Cardiac muscle cell (in vitro differentiated cells and primary cell): ENCODE data around the gene CRYBB1. TPM values are rescaled to one million over a fixed set of nuclear protein-coding genes. Genes with fewer than 3 reads are reported as not detected.

Source experiments
- DNase-seq, 2 donors: peaks; one replicate each; pipeline versions ENCODE4 v3.0.0 to v3.0.0-alpha.2; 2010 to 2017; ENCODE audit warnings: low read depth in 1 of 2, low spot score in 1 of 2
- H3K27ac ChIP-seq: fragments of 200-600 bp; sonication (generic); 2 replicates; pipeline ENCODE4 v1.5.1; 2016
- H3K27me3 ChIP-seq: fragments of 200-600 bp; sonication (generic); 2 replicates; pipeline ENCODE4 v1.6.0; 2016; ENCODE audit warnings: control low read depth
- H3K36me3 ChIP-seq: fragments of 200-600 bp; sonication (generic); 2 replicates; pipeline ENCODE4 v1.5.1; 2016; ENCODE audit warnings: control low read depth
- H3K4me1 ChIP-seq: fragments of 200-600 bp; sonication (generic); 2 replicates; pipeline ENCODE4 v1.8.1; 2017; ENCODE audit warnings: low read depth, mild to moderate bottlenecking, mixed run types
- H3K4me3 ChIP-seq: fragments of 200-600 bp; sonication (generic); 2 replicates; pipeline ENCODE4 v1.5.1; 2016; ENCODE audit warnings: mild to moderate bottlenecking
- H3K9me3 ChIP-seq: fragments of 200-600 bp; sonication (generic); 2 replicates; pipeline ENCODE4 v1.5.1; 2017; ENCODE audit warnings: low read depth, mild to moderate bottlenecking, control low read depth
- polyA plus RNA-seq: library from polyadenylated mRNA; unstranded; fragments of >200 nt; fragmentation: Nextera tagmentation; extraction: Ambion mirVana; gene quantifications from 2 replicates; pipeline ENCODE4 v1.2.1, GENCODE V29; 2016
- total RNA-seq: library from RNA; depleted of rRNA; stranded (reverse); fragments of >200 nt; gene quantifications from 2 replicates; pipeline ENCODE4 v1.2.3, GENCODE V29; 2016
- TF ChIP-seq, protein P1 (sequence below): IDR thresholded peaks from 2 replicates; pipeline ENCODE4 v1.5.1; 2012; ENCODE audit warnings: low read depth, mild to moderate bottlenecking, low read length

CRYBB1 gene
- total and polyA plus RNA-seq, 2 experiments from 2014 or later, result not detected

GRCh38 chr22:26549902-26550497 is 67.8 kb downstream of the CRYBB1 start:
- H3K36me3 ChIP-seq, result no peaks in the 10 kb centered on the region
- TF ChIP-seq, protein P1, sequence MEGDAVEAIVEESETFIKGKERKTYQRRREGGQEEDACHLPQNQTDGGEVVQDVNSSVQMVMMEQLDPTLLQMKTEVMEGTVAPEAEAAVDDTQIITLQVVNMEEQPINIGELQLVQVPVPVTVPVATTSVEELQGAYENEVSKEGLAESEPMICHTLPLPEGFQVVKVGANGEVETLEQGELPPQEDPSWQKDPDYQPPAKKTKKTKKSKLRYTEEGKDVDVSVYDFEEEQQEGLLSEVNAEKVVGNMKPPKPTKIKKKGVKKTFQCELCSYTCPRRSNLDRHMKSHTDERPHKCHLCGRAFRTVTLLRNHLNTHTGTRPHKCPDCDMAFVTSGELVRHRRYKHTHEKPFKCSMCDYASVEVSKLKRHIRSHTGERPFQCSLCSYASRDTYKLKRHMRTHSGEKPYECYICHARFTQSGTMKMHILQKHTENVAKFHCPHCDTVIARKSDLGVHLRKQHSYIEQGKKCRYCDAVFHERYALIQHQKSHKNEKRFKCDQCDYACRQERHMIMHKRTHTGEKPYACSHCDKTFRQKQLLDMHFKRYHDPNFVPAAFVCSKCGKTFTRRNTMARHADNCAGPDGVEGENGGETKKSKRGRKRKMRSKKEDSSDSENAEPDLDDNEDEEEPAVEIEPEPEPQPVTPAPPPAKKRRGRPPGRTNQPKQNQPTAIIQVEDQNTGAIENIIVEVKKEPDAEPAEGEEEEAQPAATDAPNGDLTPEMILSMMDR, result no peak
- no peaks in the 10 kb centered on the region for H3K27me3 ChIP-seq
- peak in 1 of 2 donors; percentile 13 for DNase-seq
- no peak overlapping the region for H3K4me3 ChIP-seq
- H3K27ac ChIP-seq, result no peak overlapping the region
- H3K4me1 ChIP-seq, result peaks cover 6% of the 10 kb centered on the region
- H3K9me3 ChIP-seq, result no peaks in the 10 kb centered on the region

Other genes starting within 250 kb of the CRYBB1 start
- 1.8 and 3.0 TPM in 2 replicates for gene ASPHD2, start 188.8 kb downstream of the CRYBB1 start, total RNA-seq
- gene ASPHD2, start 188.8 kb downstream of the CRYBB1 start, polyA plus RNA-seq, result 2.0 and 2.1 TPM in 2 replicates
- 20.9 and 35.9 TPM in 2 replicates for gene HPS4, start 134.2 kb downstream of the CRYBB1 start, total RNA-seq
- 20.4 and 29.6 TPM in 2 replicates for gene HPS4, start 134.2 kb downstream of the CRYBB1 start, polyA plus RNA-seq
- gene SRRD, start 134.2 kb downstream of the CRYBB1 start, total RNA-seq, result 14.1 and 17.0 TPM in 2 replicates
- 22.3 and 41.0 TPM in 2 replicates for gene SRRD, start 134.2 kb downstream of the CRYBB1 start, polyA plus RNA-seq
- 17.4 and 24.6 TPM in 2 replicates for gene TFIP11, start 105.6 kb downstream of the CRYBB1 start, total RNA-seq
- 25.2 and 25.5 TPM in 2 replicates for gene TFIP11, start 105.6 kb downstream of the CRYBB1 start, polyA plus RNA-seq
- 27.3 and 44.2 TPM in 2 replicates for gene TPST2, start 27.9 kb downstream of the CRYBB1 start, total RNA-seq
- 17.8 and 29.6 TPM in 2 replicates for gene TPST2, start 27.9 kb downstream of the CRYBB1 start, polyA plus RNA-seq
- not detected in 2 replicates for gene CRYBA4, start 3.9 kb upstream of the CRYBB1 start, total RNA-seq
- 0.34 TPM in 1 of 2 replicates, not detected in the other for gene CRYBA4, start 3.9 kb upstream of the CRYBB1 start, polyA plus RNA-seq
- 0.21 and 0.66 TPM in 2 replicates for gene MIAT, start 39.6 kb upstream of the CRYBB1 start, total RNA-seq
- 0.11 and 0.30 TPM in 2 replicates for gene MIAT, start 39.6 kb upstream of the CRYBB1 start, polyA plus RNA-seq